ENCODE results near the gene CFAP45. TPM values are rescaled to one million over a fixed set of nuclear protein-coding genes. Genes with fewer than 3 reads are reported as not detected.

The CFAP45 gene
- total RNA-seq, 4 donors from 2014 or later = 2.5 TPM; not detected in 3

GRCh38 chr1:159934136-159935039, 34.4 kb upstream of the CFAP45 start:
- no peak overlapping the region for H3K4me3 ChIP-seq
- no peak for TF ChIP-seq POLR2A (IDR thresholded peaks at IDR 0.05)
- TF ChIP-seq CTCF (IDR thresholded peaks at IDR 0.05) = no peak
- no peaks in the 10 kb centered on the region for H3K9me3 ChIP-seq
- H3K36me3 ChIP-seq = no peaks in the 10 kb centered on the region
- DNase-seq = peak in 1 of 3 donors; percentile 35
- no peaks in the 10 kb centered on the region for H3K27me3 ChIP-seq
- H3K4me1 ChIP-seq = peaks cover 9 to 36% (median 9%) of the 10 kb centered on the region in 4 donors
- no peak overlapping the region for H3K27ac ChIP-seq

GRCh38 chr1:159933347-159933746, 33.4 kb upstream of the CFAP45 start:
- H3K27me3 ChIP-seq = no peaks in the 10 kb centered on the region
- no peak for TF ChIP-seq CTCF (IDR thresholded peaks at IDR 0.05)
- no peak for TF ChIP-seq POLR2A (IDR thresholded peaks at IDR 0.05)
- H3K4me3 ChIP-seq = no peak overlapping the region
- H3K9me3 ChIP-seq = no peaks in the 10 kb centered on the region
- no peak for DNase-seq
- H3K27ac ChIP-seq = no peak overlapping the region
- H3K36me3 ChIP-seq = no peaks in the 10 kb centered on the region
- peaks cover 9 to 25% (median 9%) of the 10 kb centered on the region in 4 donors for H3K4me1 ChIP-seq

GRCh38 chr1:159932296-159933285, 32.6 kb upstream of the CFAP45 start:
- DNase-seq = peak in 1 of 3 donors; percentile 32
- Histone ChIP-seq H3K4me1 (peaks cover 5 to 20% (median 9%) of the 10 kb centered on the region in 4 donors), H3K27me3 (no peaks in the 10 kb centered on the region), H3K27ac (no peak overlapping the region), H3K9me3 (no peaks in the 10 kb centered on the region), H3K36me3 (no peaks in the 10 kb centered on the region), H3K4me3 (no peak overlapping the region)
- TF ChIP-seq CTCF (IDR thresholded peaks at IDR 0.05) = no peak
- TF ChIP-seq POLR2A (IDR thresholded peaks at IDR 0.05) = no peak

- Histone ChIP-seq H3K36me3 (no peaks in the 10 kb centered on the region), H3K4me3 (no peak overlapping the region), H3K27me3 (no peaks in the 10 kb centered on the region), H3K27ac (no peak overlapping the region), H3K4me1 (peaks cover 2 to 17% (median 6%) of the 10 kb centered on the region in 4 donors), H3K9me3 (no peaks in the 10 kb centered on the region)
- TF ChIP-seq POLR2A (IDR thresholded peaks at IDR 0.05) (no peak), CTCF (IDR thresholded peaks at IDR 0.05) (no peak)
- no peak for DNase-seq
Measured at GRCh38 chr1:159931795-159932173, 31.8 kb upstream of the CFAP45 start.

- H3K27ac ChIP-seq = no peak overlapping the region
- no peaks in the 10 kb centered on the region for H3K27me3 ChIP-seq
- H3K9me3 ChIP-seq = no peaks in the 10 kb centered on the region
- no peak overlapping the region for H3K4me3 ChIP-seq
- TF ChIP-seq POLR2A (IDR thresholded peaks at IDR 0.05) = no peak
- no peak for TF ChIP-seq CTCF (IDR thresholded peaks at IDR 0.05)
- no peaks in the 10 kb centered on the region for H3K36me3 ChIP-seq
- H3K4me1 ChIP-seq = peaks cover 0 to 15% (median 2%) of the 10 kb centered on the region in 4 donors
- peak in 1 of 3 donors; percentile 39 for DNase-seq
Measured at GRCh38 chr1:159931101-159931794, 31.3 kb upstream of the CFAP45 start.
